ENCODE data around the gene PARM1.

The PARM1 gene

GRCh38 chr4:74948236-74948635 is 15.3 kb downstream of the PARM1 start:
- H3K27ac ChIP-seq, result no peak overlapping the region
- no peaks in the 10 kb centered on the region for H3K36me3 ChIP-seq
- no peak overlapping the region for H3K4me3 ChIP-seq (ENCODE audit: low read depth in 1 of 2, low read length in 1 of 2)
- H3K27me3 ChIP-seq, result no peaks in the 10 kb centered on the region
- H3K9me3 ChIP-seq, result no peaks in the 10 kb centered on the region
- TF ChIP-seq, protein P1, sequence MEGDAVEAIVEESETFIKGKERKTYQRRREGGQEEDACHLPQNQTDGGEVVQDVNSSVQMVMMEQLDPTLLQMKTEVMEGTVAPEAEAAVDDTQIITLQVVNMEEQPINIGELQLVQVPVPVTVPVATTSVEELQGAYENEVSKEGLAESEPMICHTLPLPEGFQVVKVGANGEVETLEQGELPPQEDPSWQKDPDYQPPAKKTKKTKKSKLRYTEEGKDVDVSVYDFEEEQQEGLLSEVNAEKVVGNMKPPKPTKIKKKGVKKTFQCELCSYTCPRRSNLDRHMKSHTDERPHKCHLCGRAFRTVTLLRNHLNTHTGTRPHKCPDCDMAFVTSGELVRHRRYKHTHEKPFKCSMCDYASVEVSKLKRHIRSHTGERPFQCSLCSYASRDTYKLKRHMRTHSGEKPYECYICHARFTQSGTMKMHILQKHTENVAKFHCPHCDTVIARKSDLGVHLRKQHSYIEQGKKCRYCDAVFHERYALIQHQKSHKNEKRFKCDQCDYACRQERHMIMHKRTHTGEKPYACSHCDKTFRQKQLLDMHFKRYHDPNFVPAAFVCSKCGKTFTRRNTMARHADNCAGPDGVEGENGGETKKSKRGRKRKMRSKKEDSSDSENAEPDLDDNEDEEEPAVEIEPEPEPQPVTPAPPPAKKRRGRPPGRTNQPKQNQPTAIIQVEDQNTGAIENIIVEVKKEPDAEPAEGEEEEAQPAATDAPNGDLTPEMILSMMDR (IDR thresholded peaks at IDR 0.05), result no peak
- no peaks in the 10 kb centered on the region for H3K4me1 ChIP-seq (ENCODE audit: control insufficient read depth in 1 of 2, insufficient read depth in 1 of 2, low read depth in 1 of 2, low read length in 1 of 2)

- H3K27me3 ChIP-seq, result no peaks in the 10 kb centered on the region
- H3K36me3 ChIP-seq, result no peaks in the 10 kb centered on the region
- H3K4me1 ChIP-seq (ENCODE audit: control insufficient read depth in 1 of 2, insufficient read depth in 1 of 2, low read depth in 1 of 2, low read length in 1 of 2), result no peaks in the 10 kb centered on the region
- no peaks in the 10 kb centered on the region for H3K9me3 ChIP-seq
- TF ChIP-seq, protein P1 (IDR thresholded peaks at IDR 0.05), result no peak
- no peak overlapping the region for H3K27ac ChIP-seq
- H3K4me3 ChIP-seq (ENCODE audit: low read depth in 1 of 2, low read length in 1 of 2), result no peak overlapping the region
Measured at GRCh38 chr4:74950200-74950599, 17.3 kb downstream of the PARM1 start.

DNA sequence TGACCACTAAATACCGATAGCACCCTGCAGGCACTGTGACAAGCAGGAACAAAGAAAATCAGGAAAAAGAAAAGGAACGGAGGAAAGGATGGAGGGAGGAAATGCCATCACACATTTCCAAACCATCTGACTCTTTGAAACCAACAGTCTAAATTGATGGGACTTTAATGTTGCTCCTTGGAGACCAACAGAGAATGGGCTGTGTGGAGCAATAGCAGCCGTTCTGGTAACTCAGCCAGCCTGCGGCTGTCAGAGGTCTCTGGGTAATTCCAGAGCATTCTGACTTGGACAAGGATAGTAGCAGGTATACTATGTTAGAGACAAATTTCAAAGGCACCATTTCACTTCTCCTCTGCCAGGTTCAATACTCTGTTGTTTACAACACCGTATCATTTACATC is 18.0 kb downstream of the PARM1 start:
- H3K4me1 ChIP-seq (ENCODE audit: control insufficient read depth in 1 of 2, insufficient read depth in 1 of 2, low read depth in 1 of 2, low read length in 1 of 2), result no peaks in the 10 kb centered on the region

GRCh38 chr4:74953647-74954046 is 20.7 kb downstream of the PARM1 start:
- TF ChIP-seq, protein P1 (IDR thresholded peaks at IDR 0.05), result no peak
- H3K27me3 ChIP-seq, result no peaks in the 10 kb centered on the region
- H3K4me1 ChIP-seq (ENCODE audit: control insufficient read depth in 1 of 2, insufficient read depth in 1 of 2, low read depth in 1 of 2, low read length in 1 of 2), result no peaks in the 10 kb centered on the region
- H3K27ac ChIP-seq, result no peak overlapping the region
- no peaks in the 10 kb centered on the region for H3K36me3 ChIP-seq
- no peak overlapping the region for H3K4me3 ChIP-seq (ENCODE audit: low read depth in 1 of 2, low read length in 1 of 2)
- H3K9me3 ChIP-seq, result no peaks in the 10 kb centered on the region

More for the DNA sequence above, 18.0 kb downstream of the PARM1 start:
- Histone ChIP-seq H3K4me3 (ENCODE audit: low read depth in 1 of 2, low read length in 1 of 2) (no peak overlapping the region), H3K27me3 (no peaks in the 10 kb centered on the region), H3K9me3 (no peaks in the 10 kb centered on the region), H3K36me3 (no peaks in the 10 kb centered on the region), H3K27ac (no peak overlapping the region)
- TF ChIP-seq, protein P1 (IDR thresholded peaks at IDR 0.05), result no peak

DNA sequence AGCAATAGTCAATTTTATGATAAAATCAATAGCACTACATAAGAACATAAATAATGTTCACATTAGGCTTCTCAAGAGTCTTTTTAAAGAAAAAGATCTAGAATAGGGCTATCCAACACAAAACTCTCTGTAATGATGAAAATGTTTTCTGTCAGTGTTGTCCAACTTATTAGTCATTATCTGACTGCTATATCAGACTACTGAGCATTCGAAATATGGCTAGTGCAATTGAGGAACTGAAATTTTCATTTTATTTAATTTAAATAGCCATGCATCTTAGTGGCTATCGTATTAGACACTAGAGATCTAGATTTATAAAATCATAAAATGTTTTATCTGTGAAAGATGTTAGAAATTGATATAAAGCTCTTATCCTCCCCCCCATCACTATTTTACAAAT is 26.0 kb downstream of the PARM1 start:
- Histone ChIP-seq H3K9me3 (no peaks in the 10 kb centered on the region), H3K27ac (no peak overlapping the region), H3K4me1 (ENCODE audit: control insufficient read depth in 1 of 2, insufficient read depth in 1 of 2, low read depth in 1 of 2, low read length in 1 of 2) (no peaks in the 10 kb centered on the region), H3K4me3 (ENCODE audit: low read depth in 1 of 2, low read length in 1 of 2) (no peak overlapping the region), H3K36me3 (no peaks in the 10 kb centered on the region), H3K27me3 (no peaks in the 10 kb centered on the region)
- TF ChIP-seq, protein P1 (IDR thresholded peaks at IDR 0.05), result no peak

DNA sequence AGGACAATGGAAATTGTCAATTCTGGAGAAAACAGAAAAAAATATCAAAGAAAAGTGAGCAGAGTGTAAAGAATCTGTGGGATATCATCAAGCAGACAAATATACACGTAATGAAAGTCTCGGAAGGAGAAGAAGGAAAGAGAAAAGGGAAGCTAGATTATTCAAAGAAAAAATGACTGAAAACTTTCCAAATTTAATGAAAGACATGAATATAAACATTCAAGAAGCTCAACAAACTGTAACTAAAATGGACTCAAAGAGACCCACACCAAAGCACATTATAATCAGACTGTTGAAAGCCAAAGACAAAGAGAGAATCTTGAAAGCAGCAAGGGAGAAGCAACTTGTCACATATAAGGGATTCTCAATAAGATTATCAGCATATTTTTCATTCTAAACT is 28.3 kb downstream of the PARM1 start:
- Histone ChIP-seq H3K27me3 (no peaks in the 10 kb centered on the region), H3K9me3 (no peaks in the 10 kb centered on the region), H3K36me3 (no peaks in the 10 kb centered on the region), H3K27ac (no peak overlapping the region), H3K4me3 (ENCODE audit: low read depth in 1 of 2, low read length in 1 of 2) (no peak overlapping the region), H3K4me1 (ENCODE audit: control insufficient read depth in 1 of 2, insufficient read depth in 1 of 2, low read depth in 1 of 2, low read length in 1 of 2) (no peaks in the 10 kb centered on the region)
- TF ChIP-seq, protein P1 (IDR thresholded peaks at IDR 0.05), result no peak

Measured in neutrophil (primary cell).